ENCODE results near the gene PSMC6. TPM values are rescaled to one million over a fixed set of nuclear protein-coding genes. Genes with fewer than 3 reads are reported as not detected.

Gene PSMC6
- total and polyA plus RNA-seq, 2 donors (not counting 1 experiment from before 2014, with no cell fraction given): 85.0 to 90.4 TPM

- H3K4me1 ChIP-seq (ENCODE audit: control insufficient read depth, extremely low read depth, insufficient read depth, low read length): no peaks in the 10 kb centered on the region
Observed at GRCh38 chr14:52767058-52767833, 60.2 kb downstream of the PSMC6 start.

GRCh38 chr14:52769887-52770286, 62.9 kb downstream of the PSMC6 start:
- TF ChIP-seq EZH2 (IDR thresholded peaks at IDR 0.05; ENCODE audit: low read length, missing control alignments): no peak
- no peak for TF ChIP-seq CTCF (conservative IDR thresholded peaks at IDR 0.05 in 1 of 2, IDR thresholded peaks at IDR 0.05 in 1 of 2; ENCODE audit: low read depth in 1 of 2, low read length in 2 of 2)
- no peaks in the 10 kb centered on the region for H3K36me3 ChIP-seq (ENCODE audit: control insufficient read depth, insufficient read depth, low read length)
- no peak overlapping the region for H3K9ac ChIP-seq (ENCODE audit: insufficient read depth, low read length)

More at GRCh38 chr14:52767058-52767833, 60.2 kb downstream of the PSMC6 start:
- Histone ChIP-seq H3K27ac (ENCODE audit: insufficient read depth, low read length) (no peak overlapping the region), H3K27me3 (ENCODE audit: control insufficient read depth, insufficient read depth, low read length) (no peaks in the 10 kb centered on the region), H3K9me3 (ENCODE audit: control insufficient read depth, insufficient read depth, low read depth, low read length) (no peaks in the 10 kb centered on the region), H3K4me2 (ENCODE audit: extremely low read depth, insufficient read depth, low read length) (no peak overlapping the region), H4K20me1 (ENCODE audit: control insufficient read depth, extremely low read depth, insufficient read depth, low read length) (no peaks in the 10 kb centered on the region), H3K79me2 (ENCODE audit: control insufficient read depth, insufficient read depth, low read length) (no peaks in the 10 kb centered on the region), H3K9ac (ENCODE audit: insufficient read depth, low read length) (no peak overlapping the region), H3K4me3 (replicated peaks in 1 of 4; ENCODE audit: control extremely low read depth in 1 of 4, insufficient read depth in 1 of 4, low read depth in 3 of 4, low read length in 4 of 4) (no peak overlapping the region), H2AFZ (ENCODE audit: low read length) (no peak overlapping the region), H3K36me3 (ENCODE audit: control insufficient read depth, insufficient read depth, low read length) (no peaks in the 10 kb centered on the region)
- TF ChIP-seq EZH2 (IDR thresholded peaks at IDR 0.05; ENCODE audit: low read length, missing control alignments) (no peak), CTCF (conservative IDR thresholded peaks at IDR 0.05 in 1 of 2, IDR thresholded peaks at IDR 0.05 in 1 of 2; ENCODE audit: low read depth in 1 of 2, low read length in 2 of 2) (no peak)
- DNase-seq (ENCODE audit: low read depth in 2 of 2): peak in 1 of 2 donors; percentile 7

GRCh38 chr14:52776816-52777215, 69.8 kb downstream of the PSMC6 start:
- TF ChIP-seq CTCF (conservative IDR thresholded peaks at IDR 0.05 in 1 of 2, IDR thresholded peaks at IDR 0.05 in 1 of 2; ENCODE audit: low read depth in 1 of 2, low read length in 2 of 2): no peak
- no peak for TF ChIP-seq EZH2 (IDR thresholded peaks at IDR 0.05; ENCODE audit: low read length, missing control alignments)
- Histone ChIP-seq H3K9me3 (ENCODE audit: control insufficient read depth, insufficient read depth, low read depth, low read length) (no peaks in the 10 kb centered on the region), H3K27me3 (ENCODE audit: control insufficient read depth, insufficient read depth, low read length) (no peaks in the 10 kb centered on the region), H2AFZ (ENCODE audit: low read length) (no peak overlapping the region), H3K79me2 (ENCODE audit: control insufficient read depth, insufficient read depth, low read length) (no peaks in the 10 kb centered on the region), H3K4me2 (ENCODE audit: extremely low read depth, insufficient read depth, low read length) (no peak overlapping the region), H3K27ac (ENCODE audit: insufficient read depth, low read length) (no peak overlapping the region), H3K36me3 (ENCODE audit: control insufficient read depth, insufficient read depth, low read length) (peaks cover 7% of the 10 kb centered on the region), H3K4me1 (ENCODE audit: control insufficient read depth, extremely low read depth, insufficient read depth, low read length) (no peaks in the 10 kb centered on the region), H4K20me1 (ENCODE audit: control insufficient read depth, extremely low read depth, insufficient read depth, low read length) (no peaks in the 10 kb centered on the region), H3K4me3 (replicated peaks in 1 of 4; ENCODE audit: control extremely low read depth in 1 of 4, insufficient read depth in 1 of 4, low read depth in 3 of 4, low read length in 4 of 4) (no peak overlapping the region), H3K9ac (ENCODE audit: insufficient read depth, low read length) (no peak overlapping the region)
- DNase-seq (ENCODE audit: low read depth in 2 of 2): no peak

More at GRCh38 chr14:52769887-52770286, 62.9 kb downstream of the PSMC6 start:
- H2AFZ ChIP-seq (ENCODE audit: low read length): no peak overlapping the region
- H3K4me2 ChIP-seq (ENCODE audit: extremely low read depth, insufficient read depth, low read length): no peak overlapping the region
- H3K9me3 ChIP-seq (ENCODE audit: control insufficient read depth, insufficient read depth, low read depth, low read length): no peaks in the 10 kb centered on the region
- H3K4me3 ChIP-seq (replicated peaks in 1 of 4; ENCODE audit: control extremely low read depth in 1 of 4, insufficient read depth in 1 of 4, low read depth in 3 of 4, low read length in 4 of 4): no peak overlapping the region
- H4K20me1 ChIP-seq (ENCODE audit: control insufficient read depth, extremely low read depth, insufficient read depth, low read length): no peaks in the 10 kb centered on the region
- no peak for DNase-seq (ENCODE audit: low read depth in 2 of 2)
- no peak overlapping the region for H3K27ac ChIP-seq (ENCODE audit: insufficient read depth, low read length)
- no peaks in the 10 kb centered on the region for H3K79me2 ChIP-seq (ENCODE audit: control insufficient read depth, insufficient read depth, low read length)
- H3K4me1 ChIP-seq (ENCODE audit: control insufficient read depth, extremely low read depth, insufficient read depth, low read length): no peaks in the 10 kb centered on the region
- H3K27me3 ChIP-seq (ENCODE audit: control insufficient read depth, insufficient read depth, low read length): no peaks in the 10 kb centered on the region

Other genes starting within 250 kb of the PSMC6 start
- 3.0 and 5.1 TPM in 2 replicates for gene TXNDC16, start 154.7 kb upstream of the PSMC6 start, total RNA-seq
- 2.5 and 6.6 TPM in 2 replicates for gene TXNDC16, start 154.7 kb upstream of the PSMC6 start, polyA plus RNA-seq
- 0.50 and 0.51 TPM in 2 replicates for gene GPR137C, start 154.4 kb upstream of the PSMC6 start, total RNA-seq
- gene GPR137C, start 154.4 kb upstream of the PSMC6 start, polyA plus RNA-seq: 0.37 and 0.59 TPM in 2 replicates
- 28.5 and 34.5 TPM in 2 replicates for gene ERO1A, start 11.6 kb upstream of the PSMC6 start, total RNA-seq
- 35.6 and 64.9 TPM in 2 replicates for gene ERO1A, start 11.6 kb upstream of the PSMC6 start, polyA plus RNA-seq
- gene STYX, start 23.0 kb downstream of the PSMC6 start, total RNA-seq: 13.1 and 14.9 TPM in 2 replicates
- 16.6 and 17.0 TPM in 2 replicates for gene STYX, start 23.0 kb downstream of the PSMC6 start, polyA plus RNA-seq
- gene GNPNAT1, start 84.4 kb downstream of the PSMC6 start, total RNA-seq: 16.7 and 20.3 TPM in 2 replicates
- 40.9 and 44.5 TPM in 2 replicates for gene GNPNAT1, start 84.4 kb downstream of the PSMC6 start, polyA plus RNA-seq
- gene FERMT2, start 243.8 kb downstream of the PSMC6 start, total RNA-seq: 111 and 128 TPM in 2 replicates
- 176 and 439 TPM in 2 replicates for gene FERMT2, start 243.8 kb downstream of the PSMC6 start, polyA plus RNA-seq

All from fibroblast of lung (primary cell).